ENCODE results near the gene EXOC2. TPM values are rescaled to one million over a fixed set of nuclear protein-coding genes. Genes with fewer than 3 reads are reported as not detected.

Gene EXOC2
- total and polyA plus RNA-seq, 2 donors (not counting 3 experiments of a cell fraction or from before 2014, with no cell fraction given), result 18.2 to 30.8 TPM

- Histone ChIP-seq H3K4me3 (replicated peaks in 1 of 3; ENCODE audit: insufficient read depth in 1 of 3, low read depth in 1 of 3, low read length in 3 of 3) (no peak overlapping the region), H3K9me1 (replicated peaks; ENCODE audit: control insufficient read depth, extremely low read depth, insufficient read depth, low read length) (no peaks in the 10 kb centered on the region), H3K4me2 (ENCODE audit: insufficient read depth, low read length) (no peak overlapping the region), H3K9me3 (replicated peaks; ENCODE audit: control insufficient read depth, insufficient read depth, low read length) (no peaks in the 10 kb centered on the region), H3K79me2 (ENCODE audit: control insufficient read depth, insufficient read depth, low read length) (no peaks in the 10 kb centered on the region), H4K20me1 (replicated peaks; ENCODE audit: control insufficient read depth, extremely low read depth, insufficient read depth, low read length) (no peaks in the 10 kb centered on the region), H3K27me3 (ENCODE audit: control insufficient read depth in 2 of 2, insufficient read depth in 2 of 2, low read length in 2 of 2) (peaks cover 3 to 7% of the 10 kb centered on the region in 2 experiments), H3K4me1 (ENCODE audit: control insufficient read depth, extremely low read depth, insufficient read depth, low read length) (no peaks in the 10 kb centered on the region), H3K36me3 (ENCODE audit: control insufficient read depth in 2 of 2, extremely low read depth in 1 of 2, insufficient read depth in 2 of 2, low read length in 2 of 2) (no peaks in the 10 kb centered on the region), H2AFZ (ENCODE audit: low read depth, low read length) (no peak overlapping the region), H3K27ac (ENCODE audit: insufficient read depth, low read depth, low read length) (no peak overlapping the region), H3K9ac (replicated peaks; ENCODE audit: extremely low read depth, insufficient read depth, low read length) (no peak overlapping the region)
- dilution Hi-C loops (cut with MboI; ENCODE audit: extremely low pct_ligation_motif_present, low sequenced_read_pairs) (no loop called here), intact Hi-C loops (cut with micrococcal nuclease) (no loop called here)
- no peak for DNase-seq (ENCODE audit: low read depth, low spot score)
- POLR2A ChIA-PET, result no interaction called here
- CTCF ChIA-PET, result interaction anchor here (4.6 kb wide), 1 partner anchor 12 kb away, joined by 27 read pairs; no protein-coding TSS in a partner anchor
- no TSS peak for BruUV-seq (replicated peaks)
- TF ChIP-seq MYC (IDR thresholded peaks at IDR 0.05; ENCODE audit: low read depth, low read length) (no peak), MAX (IDR thresholded peaks at IDR 0.05; ENCODE audit: insufficient read depth, insufficient read length) (no peak), FOS (IDR thresholded peaks at IDR 0.05; ENCODE audit: borderline replicate concordance, insufficient read depth, low read length) (no peak)
- no peak for FAIRE-seq
Observed at GRCh38 chr6:733431-734219, 40.7 kb upstream of the EXOC2 start.

GRCh38 chr6:731924-732323 is 39.0 kb upstream of the EXOC2 start:
- intact Hi-C loops (cut with micrococcal nuclease) (no loop called here), dilution Hi-C loops (cut with MboI; ENCODE audit: extremely low pct_ligation_motif_present, low sequenced_read_pairs) (no loop called here)
- Histone ChIP-seq H3K27me3 (ENCODE audit: control insufficient read depth in 2 of 2, insufficient read depth in 2 of 2, low read length in 2 of 2) (peaks cover 5 to 7% of the 10 kb centered on the region in 2 experiments), H3K4me1 (ENCODE audit: control insufficient read depth, extremely low read depth, insufficient read depth, low read length) (no peaks in the 10 kb centered on the region), H3K9me3 (replicated peaks; ENCODE audit: control insufficient read depth, insufficient read depth, low read length) (no peaks in the 10 kb centered on the region), H3K9me1 (replicated peaks; ENCODE audit: control insufficient read depth, extremely low read depth, insufficient read depth, low read length) (no peaks in the 10 kb centered on the region), H3K79me2 (ENCODE audit: control insufficient read depth, insufficient read depth, low read length) (no peaks in the 10 kb centered on the region), H3K4me2 (ENCODE audit: insufficient read depth, low read length) (no peak overlapping the region), H3K36me3 (ENCODE audit: control insufficient read depth in 2 of 2, extremely low read depth in 1 of 2, insufficient read depth in 2 of 2, low read length in 2 of 2) (no peaks in the 10 kb centered on the region), H2AFZ (ENCODE audit: low read depth, low read length) (no peak overlapping the region), H3K27ac (ENCODE audit: insufficient read depth, low read depth, low read length) (no peak overlapping the region), H3K4me3 (replicated peaks in 1 of 3; ENCODE audit: insufficient read depth in 1 of 3, low read depth in 1 of 3, low read length in 3 of 3) (no peak overlapping the region), H4K20me1 (replicated peaks; ENCODE audit: control insufficient read depth, extremely low read depth, insufficient read depth, low read length) (no peaks in the 10 kb centered on the region), H3K9ac (replicated peaks; ENCODE audit: extremely low read depth, insufficient read depth, low read length) (no peak overlapping the region)
- FAIRE-seq (no peak), DNase-seq (ENCODE audit: low read depth, low spot score) (no peak)
- CTCF ChIA-PET, result interaction anchor here (4.6 kb wide), 1 partner anchor 10 kb away, joined by 27 read pairs; no protein-coding TSS in a partner anchor
- TF ChIP-seq POLR2A (IDR thresholded peaks at IDR 0.05; ENCODE audit: low read depth, low read length), result no peak
- BruUV-seq (replicated peaks), result no TSS peak
- POLR2A ChIA-PET, result no interaction called here
